Measurements from ENCODE around the gene TFB1M.

Gene TFB1M

DNA sequence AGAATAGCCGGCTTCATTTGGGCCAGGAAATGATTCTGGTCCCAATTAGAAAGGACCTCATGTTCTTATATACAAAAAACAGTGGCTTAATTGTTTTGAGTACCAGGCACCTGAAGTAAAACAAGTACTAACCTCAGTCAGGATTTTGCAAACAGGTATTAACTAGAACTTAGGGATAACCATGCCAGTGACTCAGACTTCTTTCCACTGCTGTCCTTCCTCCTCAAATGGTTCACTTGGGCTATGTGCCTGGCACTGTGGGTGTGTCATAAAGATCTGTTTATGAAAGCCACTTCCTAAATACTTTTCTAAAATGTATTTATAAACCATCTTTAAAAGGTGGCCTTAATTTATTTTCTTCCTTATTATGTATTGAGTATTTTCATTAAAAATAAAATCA lies 39.8 kb downstream of the TFB1M start:
- H3K4me3 ChIP-seq (ENCODE audit: low read depth, low read length) = no peak overlapping the region
- peak; percentile 56 for DNase-seq (ENCODE audit: low read depth, low spot score)
- TF ChIP-seq, protein P1, sequence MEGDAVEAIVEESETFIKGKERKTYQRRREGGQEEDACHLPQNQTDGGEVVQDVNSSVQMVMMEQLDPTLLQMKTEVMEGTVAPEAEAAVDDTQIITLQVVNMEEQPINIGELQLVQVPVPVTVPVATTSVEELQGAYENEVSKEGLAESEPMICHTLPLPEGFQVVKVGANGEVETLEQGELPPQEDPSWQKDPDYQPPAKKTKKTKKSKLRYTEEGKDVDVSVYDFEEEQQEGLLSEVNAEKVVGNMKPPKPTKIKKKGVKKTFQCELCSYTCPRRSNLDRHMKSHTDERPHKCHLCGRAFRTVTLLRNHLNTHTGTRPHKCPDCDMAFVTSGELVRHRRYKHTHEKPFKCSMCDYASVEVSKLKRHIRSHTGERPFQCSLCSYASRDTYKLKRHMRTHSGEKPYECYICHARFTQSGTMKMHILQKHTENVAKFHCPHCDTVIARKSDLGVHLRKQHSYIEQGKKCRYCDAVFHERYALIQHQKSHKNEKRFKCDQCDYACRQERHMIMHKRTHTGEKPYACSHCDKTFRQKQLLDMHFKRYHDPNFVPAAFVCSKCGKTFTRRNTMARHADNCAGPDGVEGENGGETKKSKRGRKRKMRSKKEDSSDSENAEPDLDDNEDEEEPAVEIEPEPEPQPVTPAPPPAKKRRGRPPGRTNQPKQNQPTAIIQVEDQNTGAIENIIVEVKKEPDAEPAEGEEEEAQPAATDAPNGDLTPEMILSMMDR (IDR thresholded peaks at IDR 0.05; ENCODE audit: low read depth, low read length) = no peak
- in situ Hi-C loops (cut with HindIII; ENCODE audit: low sequenced_read_pairs) = no loop called here

- in situ Hi-C loops (cut with HindIII; ENCODE audit: low sequenced_read_pairs) = no loop called here
- TF ChIP-seq, protein P1 (IDR thresholded peaks at IDR 0.05; ENCODE audit: low read depth, low read length) = no peak
- peak; percentile 58 for DNase-seq (ENCODE audit: low read depth, low spot score)
- no peak overlapping the region for H3K4me3 ChIP-seq (ENCODE audit: low read depth, low read length)
Measured at GRCh38 chr6:155274106-155274505, 40.2 kb downstream of the TFB1M start.

GRCh38 chr6:155273431-155273830 lies 40.9 kb downstream of the TFB1M start:
- no peak overlapping the region for H3K4me3 ChIP-seq (ENCODE audit: low read depth, low read length)
- DNase-seq (ENCODE audit: low read depth, low spot score) = peak; percentile 97
- TF ChIP-seq, protein P1 (IDR thresholded peaks at IDR 0.05; ENCODE audit: low read depth, low read length) = no peak
- in situ Hi-C loops (cut with HindIII; ENCODE audit: low sequenced_read_pairs) = no loop called here

- TF ChIP-seq, protein P1 (IDR thresholded peaks at IDR 0.05; ENCODE audit: low read depth, low read length) = no peak
- in situ Hi-C loops (cut with HindIII; ENCODE audit: low sequenced_read_pairs) = no loop called here
- H3K4me3 ChIP-seq (ENCODE audit: low read depth, low read length) = no peak overlapping the region
- DNase-seq (ENCODE audit: low read depth, low spot score) = no peak
Measured at GRCh38 chr6:155272353-155273232, 41.7 kb downstream of the TFB1M start.

GRCh38 chr6:155271145-155271544 lies 43.1 kb downstream of the TFB1M start:
- DNase-seq (ENCODE audit: low read depth, low spot score) = no peak
- in situ Hi-C loops (cut with HindIII; ENCODE audit: low sequenced_read_pairs) = no loop called here
- TF ChIP-seq, protein P1 (IDR thresholded peaks at IDR 0.05; ENCODE audit: low read depth, low read length) = no peak

DNA sequence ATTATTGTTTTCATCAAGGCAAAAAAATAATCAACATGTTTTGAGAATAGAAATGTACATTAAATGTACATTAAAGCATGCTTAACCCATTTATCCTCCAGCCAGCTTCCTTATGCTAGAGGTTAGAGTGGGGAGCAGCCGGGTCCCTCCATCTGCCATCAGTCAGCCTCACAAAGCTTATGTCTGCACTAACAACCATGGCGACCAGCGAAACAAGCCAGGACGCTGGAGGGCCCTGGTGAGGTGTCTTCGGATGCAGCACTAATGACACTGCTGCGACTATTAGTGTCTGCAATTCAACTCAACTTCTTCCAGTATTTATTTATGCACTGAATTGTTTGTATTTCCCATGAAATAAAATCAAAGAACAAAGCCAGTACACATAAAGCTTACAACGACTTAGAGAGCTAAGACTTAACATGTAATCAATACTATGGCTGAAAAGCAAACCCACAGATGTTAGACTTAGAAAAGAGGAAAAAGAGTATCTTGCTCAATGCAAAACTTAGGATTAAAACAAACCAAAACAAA lies 43.7 kb downstream of the TFB1M start:
- in situ Hi-C loops (cut with HindIII; ENCODE audit: low sequenced_read_pairs) = no loop called here
- no peak for DNase-seq (ENCODE audit: low read depth, low spot score)
- TF ChIP-seq, protein P1 (IDR thresholded peaks at IDR 0.05; ENCODE audit: low read depth, low read length) = no peak
- H3K4me3 ChIP-seq (ENCODE audit: low read depth, low read length) = no peak overlapping the region

More at GRCh38 chr6:155271145-155271544, 43.1 kb downstream of the TFB1M start:
- no peak overlapping the region for H3K4me3 ChIP-seq (ENCODE audit: low read depth, low read length)

Measured in astrocyte of the spinal cord (primary cell).